ENCODE results near the gene UBE2E2.
A peak's percentile ranks its signal among the peaks of the same experiment; 100 is the strongest.

UBE2E2 gene

GRCh38 chr3:23164746-23165145 lies 38.4 kb upstream of the UBE2E2 start:
- TF ChIP-seq CTCF (conservative IDR thresholded peaks at IDR 0.05; ENCODE audit: low read length) = no peak

DNA sequence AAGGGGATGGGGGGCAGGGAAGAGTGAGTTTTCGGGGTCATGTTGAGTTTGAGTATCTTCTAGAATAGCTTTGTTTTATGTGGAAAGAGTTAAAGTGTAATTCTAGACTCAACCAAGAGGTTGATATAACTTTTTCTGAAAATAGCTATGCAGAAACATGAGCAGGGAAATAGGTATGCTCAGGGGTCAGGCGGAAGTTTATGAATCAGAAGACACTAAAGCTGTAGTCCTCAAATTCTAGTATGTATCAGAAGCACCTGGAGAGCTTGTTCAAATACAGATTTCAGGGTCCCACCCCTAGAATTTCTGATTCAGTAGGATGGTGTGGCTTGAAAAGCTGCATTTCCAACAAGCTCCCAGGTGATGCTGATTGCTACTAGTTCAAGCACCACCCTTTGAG lies 37.6 kb upstream of the UBE2E2 start:
- H3K4me3 ChIP-seq (ENCODE audit: low read length) = no peak overlapping the region
- no peak for TF ChIP-seq CTCF (conservative IDR thresholded peaks at IDR 0.05; ENCODE audit: low read length)
- DNase-seq (ENCODE audit: low read depth) = no peak

More at GRCh38 chr3:23164746-23165145, 38.4 kb upstream of the UBE2E2 start:
- no peak for DNase-seq (ENCODE audit: low read depth)
- H3K4me3 ChIP-seq (ENCODE audit: low read length) = no peak overlapping the region

GRCh38 chr3:23166276-23166675 lies 36.9 kb upstream of the UBE2E2 start:
- no peak for TF ChIP-seq CTCF (conservative IDR thresholded peaks at IDR 0.05; ENCODE audit: low read length)
- H3K4me3 ChIP-seq (ENCODE audit: low read length) = no peak overlapping the region
- DNase-seq (ENCODE audit: low read depth) = no peak

- no peak for DNase-seq (ENCODE audit: low read depth)
- no peak overlapping the region for H3K4me3 ChIP-seq (ENCODE audit: low read length)
- no peak for TF ChIP-seq CTCF (conservative IDR thresholded peaks at IDR 0.05; ENCODE audit: low read length)
These were observed 36.3 kb upstream of the UBE2E2 start for GRCh38 chr3:23166845-23167244.

- DNase-seq (ENCODE audit: low read depth) = no peak
- no peak overlapping the region for H3K4me3 ChIP-seq (ENCODE audit: low read length)
- no peak for TF ChIP-seq CTCF (conservative IDR thresholded peaks at IDR 0.05; ENCODE audit: low read length)
These were observed 33.6 kb upstream of the UBE2E2 start for GRCh38 chr3:23169551-23169950.

- no peak for TF ChIP-seq CTCF (conservative IDR thresholded peaks at IDR 0.05; ENCODE audit: low read length)
- DNase-seq (ENCODE audit: low read depth) = peak; percentile 16
- no peak overlapping the region for H3K4me3 ChIP-seq (ENCODE audit: low read length)
These were observed 32.8 kb upstream of the UBE2E2 start for GRCh38 chr3:23170291-23170690.

DNA sequence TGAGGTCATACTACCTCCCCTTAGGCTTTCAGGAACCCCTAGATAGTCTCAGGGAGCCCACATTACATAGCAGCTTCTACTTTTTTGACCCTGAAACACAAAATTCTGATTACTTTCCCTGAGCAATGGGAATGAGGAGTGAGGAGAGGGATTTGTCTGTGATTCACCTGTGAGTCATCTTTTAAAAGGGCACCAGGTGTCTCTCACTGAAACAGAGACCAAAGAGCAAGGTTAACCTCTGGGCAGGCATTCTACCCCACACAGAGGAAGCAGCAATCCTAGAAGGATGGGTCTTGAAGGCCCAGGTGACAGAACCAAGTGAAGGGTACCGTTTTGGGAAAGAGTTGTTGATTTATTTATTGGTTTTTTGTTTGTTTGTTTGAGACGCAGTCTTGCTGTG lies 31.1 kb upstream of the UBE2E2 start:
- TF ChIP-seq CTCF (conservative IDR thresholded peaks at IDR 0.05; ENCODE audit: low read length) = no peak
- DNase-seq (ENCODE audit: low read depth) = no peak
- H3K4me3 ChIP-seq (ENCODE audit: low read length) = no peak overlapping the region
